T-helper 22 cell (primary cell): ENCODE measurements around the gene SOAT2.

Source experiments
- DNase-seq: peaks from one replicate; pipeline ENCODE4 v3.0.0-alpha.2; 2020; ENCODE audit warnings: low read depth

The SOAT2 gene, protein sequence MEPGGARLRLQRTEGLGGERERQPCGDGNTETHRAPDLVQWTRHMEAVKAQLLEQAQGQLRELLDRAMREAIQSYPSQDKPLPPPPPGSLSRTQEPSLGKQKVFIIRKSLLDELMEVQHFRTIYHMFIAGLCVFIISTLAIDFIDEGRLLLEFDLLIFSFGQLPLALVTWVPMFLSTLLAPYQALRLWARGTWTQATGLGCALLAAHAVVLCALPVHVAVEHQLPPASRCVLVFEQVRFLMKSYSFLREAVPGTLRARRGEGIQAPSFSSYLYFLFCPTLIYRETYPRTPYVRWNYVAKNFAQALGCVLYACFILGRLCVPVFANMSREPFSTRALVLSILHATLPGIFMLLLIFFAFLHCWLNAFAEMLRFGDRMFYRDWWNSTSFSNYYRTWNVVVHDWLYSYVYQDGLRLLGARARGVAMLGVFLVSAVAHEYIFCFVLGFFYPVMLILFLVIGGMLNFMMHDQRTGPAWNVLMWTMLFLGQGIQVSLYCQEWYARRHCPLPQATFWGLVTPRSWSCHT

GRCh38 chr12:53102883-53103807 is at the start of gene SOAT2:
Gene SOAT2, plus strand, starts transcription at chr12:53103486. Its CDS starts 92 bp downstream, at chr12:53103578.
- no peak for DNase-seq

- peak; percentile 88 for DNase-seq
Observed at GRCh38 chr12:53054112-53054878, 49.0 kb upstream of the SOAT2 start.

- no peak for DNase-seq
Observed at GRCh38 chr12:53055471-53056266, 47.6 kb upstream of the SOAT2 start.

DNA sequence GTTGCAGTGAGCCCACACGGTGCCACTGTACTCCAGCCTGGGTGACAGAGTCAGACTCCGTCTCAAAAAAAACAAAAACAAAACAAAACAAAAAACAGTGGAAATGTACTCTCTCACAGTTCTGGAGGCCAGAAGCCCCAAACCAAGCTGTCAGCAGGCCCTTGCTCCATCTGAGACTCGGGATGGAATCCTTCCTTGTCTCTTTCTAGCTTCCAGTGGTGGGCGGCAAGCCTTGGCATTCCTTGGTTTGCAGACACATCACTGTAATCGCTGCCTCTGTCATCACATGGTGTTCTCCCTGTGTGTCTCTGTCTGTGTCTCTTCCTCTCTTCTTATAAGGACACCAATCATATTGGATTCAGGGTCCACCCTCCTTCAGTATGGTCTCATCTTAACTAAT is 47.0 kb upstream of the SOAT2 start:
- no peak for DNase-seq

DNA sequence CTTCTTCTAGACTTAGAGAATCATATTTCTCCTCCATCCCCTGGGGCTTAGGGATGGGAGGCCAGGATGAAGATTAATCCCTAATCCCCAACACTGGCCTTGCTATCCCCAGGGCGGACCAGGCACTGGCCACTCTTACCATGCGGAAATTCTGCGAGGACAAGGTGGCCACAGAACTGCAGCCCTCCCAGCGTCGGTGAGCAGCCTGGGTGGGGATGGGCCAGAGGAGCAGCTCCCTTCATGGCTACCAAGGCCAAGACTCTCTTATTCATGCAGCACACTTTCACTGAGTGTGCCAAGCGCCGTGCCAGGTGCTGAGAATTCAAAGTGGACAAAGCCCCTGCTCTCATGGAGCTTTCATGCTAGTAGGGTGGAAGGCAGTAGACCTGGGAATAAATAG is 46.4 kb upstream of the SOAT2 start:
- DNase-seq = no peak

- no peak for DNase-seq
Observed at GRCh38 chr12:53057816-53058500, 45.3 kb upstream of the SOAT2 start.

DNA sequence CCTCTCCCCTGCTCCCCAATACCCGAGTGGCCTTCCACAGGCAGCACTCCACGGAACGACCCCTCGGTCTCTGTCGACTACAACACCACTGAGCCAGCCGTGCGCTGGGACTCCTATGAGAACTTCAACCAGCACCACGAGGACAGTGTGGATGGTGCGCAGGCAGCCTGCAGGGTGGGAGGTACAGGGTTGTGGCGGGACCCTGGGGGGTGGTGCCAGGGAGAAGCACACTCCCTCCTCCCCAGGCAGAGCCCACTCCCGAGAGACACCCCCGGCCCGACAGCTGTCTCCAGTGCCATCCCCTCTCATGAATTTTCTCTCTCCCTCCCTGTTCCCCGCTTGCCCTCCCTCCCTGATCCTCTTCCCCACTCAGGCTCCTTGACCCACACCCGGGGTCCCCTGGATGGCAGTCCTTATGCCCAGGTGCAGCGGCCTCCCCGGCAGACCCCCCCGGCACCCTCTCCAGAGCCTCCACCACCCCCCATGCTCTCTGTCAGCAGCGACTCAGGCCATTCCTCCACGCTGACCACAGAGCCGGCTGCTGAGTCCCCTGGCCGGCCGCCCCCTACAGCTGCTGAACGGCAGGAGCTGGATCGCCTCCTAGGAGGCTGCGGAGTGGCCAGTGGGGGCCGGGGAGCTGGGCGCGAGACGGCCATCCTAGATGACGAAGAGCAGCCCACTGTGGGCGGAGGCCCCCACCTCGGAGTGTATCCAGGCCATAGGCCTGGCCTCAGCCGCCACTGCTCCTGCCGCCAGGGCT is 44.4 kb upstream of the SOAT2 start:
- no peak for DNase-seq

- no peak for DNase-seq
Observed at GRCh38 chr12:53059434-53060063, 43.7 kb upstream of the SOAT2 start.

- no peak for DNase-seq
Observed at GRCh38 chr12:53060064-53060720, 43.1 kb upstream of the SOAT2 start.

DNA sequence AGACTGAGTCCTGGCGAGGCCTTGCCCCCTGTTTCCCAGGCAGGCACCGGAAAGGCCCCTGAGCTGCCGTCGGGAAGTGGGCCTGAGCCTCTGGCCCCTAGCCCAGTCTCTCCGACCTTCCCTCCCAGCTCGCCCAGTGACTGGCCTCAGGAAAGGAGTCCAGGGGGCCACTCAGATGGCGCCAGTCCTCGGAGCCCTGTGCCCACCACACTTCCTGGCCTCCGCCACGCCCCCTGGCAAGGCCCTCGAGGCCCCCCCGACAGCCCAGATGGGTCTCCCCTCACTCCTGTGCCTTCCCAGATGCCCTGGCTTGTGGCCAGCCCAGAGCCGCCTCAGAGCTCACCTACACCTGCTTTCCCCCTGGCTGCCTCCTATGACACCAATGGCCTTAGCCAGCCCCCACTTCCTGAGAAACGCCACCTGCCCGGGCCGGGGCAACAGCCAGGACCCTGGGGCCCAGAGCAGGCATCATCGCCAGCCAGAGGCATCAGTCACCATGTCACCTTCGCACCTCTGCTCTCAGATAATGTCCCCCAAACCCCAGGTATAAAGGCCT is 42.5 kb upstream of the SOAT2 start:
- DNase-seq = no peak

DNA sequence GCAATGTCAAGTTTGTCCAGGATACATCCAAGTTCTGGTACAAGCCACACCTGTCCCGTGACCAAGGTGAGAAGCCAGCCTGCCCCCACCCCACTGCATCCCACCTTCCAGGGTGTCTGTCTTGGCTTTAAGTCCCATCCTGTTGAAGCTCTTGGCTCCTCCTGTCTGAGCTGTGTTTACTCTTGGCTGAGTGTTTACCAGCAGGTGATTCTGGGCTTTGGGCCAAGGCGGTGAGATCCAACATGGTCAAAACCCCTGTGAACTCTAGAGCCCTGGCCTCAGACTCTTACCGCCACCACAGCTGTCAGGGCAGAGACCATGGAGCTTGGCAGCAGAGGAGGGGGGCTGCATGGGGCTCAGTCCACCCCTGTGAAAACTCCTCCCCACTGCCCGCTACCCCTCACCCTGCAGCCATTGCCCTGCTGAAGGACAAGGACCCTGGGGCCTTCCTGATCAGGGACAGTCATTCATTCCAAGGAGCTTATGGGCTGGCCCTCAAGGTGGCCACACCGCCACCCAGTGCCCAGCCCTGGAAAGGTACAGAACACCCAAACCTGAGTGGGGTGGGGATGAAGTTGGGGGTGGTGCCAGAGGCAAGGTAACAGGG is 41.8 kb upstream of the SOAT2 start:
- DNase-seq = no peak

- DNase-seq = no peak
Observed at GRCh38 chr12:53062011-53062961, 41.0 kb upstream of the SOAT2 start.

- DNase-seq = no peak
Observed at GRCh38 chr12:53062977-53063707, 40.1 kb upstream of the SOAT2 start.

DNA sequence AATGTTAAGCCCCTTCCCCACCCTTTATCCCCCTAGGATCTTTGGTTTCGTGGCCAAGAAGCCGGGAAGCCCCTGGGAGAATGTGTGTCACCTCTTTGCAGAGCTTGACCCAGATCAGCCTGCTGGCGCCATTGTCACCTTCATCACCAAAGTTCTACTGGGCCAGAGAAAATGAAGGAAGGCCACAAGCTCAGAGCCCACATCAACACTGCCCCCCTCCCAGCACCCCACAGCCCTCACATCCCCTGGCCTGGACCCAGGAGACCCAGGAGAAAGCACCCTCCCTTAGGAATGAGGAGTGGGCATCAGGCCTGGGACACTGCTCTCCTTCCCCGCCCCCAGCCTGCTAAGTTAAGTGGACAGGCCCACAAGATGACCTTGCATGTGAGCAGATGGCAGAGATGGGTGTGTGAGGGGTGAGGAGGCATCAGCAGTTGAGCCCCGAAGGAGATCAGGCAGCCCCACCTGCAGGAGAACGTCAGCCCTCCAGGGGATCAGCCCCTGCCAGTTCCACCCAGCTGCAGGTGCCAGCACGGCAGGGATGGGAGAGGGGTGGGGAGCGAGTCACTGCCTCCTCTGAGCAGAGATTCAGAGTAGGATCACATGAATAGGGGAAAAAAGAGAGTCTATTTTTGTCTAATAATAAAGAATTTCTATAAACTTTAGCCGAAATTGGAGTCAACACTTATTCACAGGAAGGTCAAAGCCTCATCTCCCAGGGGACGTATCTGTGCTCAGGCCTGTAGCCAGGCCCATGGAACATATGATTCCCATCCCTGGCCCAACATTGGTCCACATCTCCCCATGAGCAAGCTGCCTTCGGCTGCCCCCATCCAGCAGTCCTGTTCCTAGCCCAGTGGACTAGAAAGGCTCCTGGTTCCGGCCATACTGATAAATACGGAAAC is 39.3 kb upstream of the SOAT2 start:
- no peak for DNase-seq
